Measurements from ENCODE around the gene WWOX.
A peak's percentile ranks its signal among the peaks of the same experiment; 100 is the strongest.

Gene WWOX

DNA sequence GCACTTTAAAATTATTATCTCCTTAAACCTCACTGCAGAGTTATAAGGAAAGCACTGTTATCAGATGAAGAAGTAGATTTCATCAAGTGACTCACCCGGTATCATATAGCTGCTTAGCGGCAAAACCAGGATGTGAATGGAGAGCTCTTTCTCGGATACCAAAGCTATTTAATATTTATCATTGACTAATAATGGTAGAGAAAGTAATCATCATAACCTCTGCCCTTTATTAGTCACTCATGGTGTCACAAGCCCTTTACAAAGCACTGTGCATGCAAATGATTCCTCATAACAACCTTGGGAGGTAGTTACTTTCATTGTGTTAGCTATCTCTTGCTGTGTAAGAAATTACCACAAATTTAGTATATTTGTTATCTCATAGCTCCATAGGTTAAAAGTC lies 908.2 kb downstream of the WWOX start:
- DNase-seq: peak; percentile 57 to 61

DNA sequence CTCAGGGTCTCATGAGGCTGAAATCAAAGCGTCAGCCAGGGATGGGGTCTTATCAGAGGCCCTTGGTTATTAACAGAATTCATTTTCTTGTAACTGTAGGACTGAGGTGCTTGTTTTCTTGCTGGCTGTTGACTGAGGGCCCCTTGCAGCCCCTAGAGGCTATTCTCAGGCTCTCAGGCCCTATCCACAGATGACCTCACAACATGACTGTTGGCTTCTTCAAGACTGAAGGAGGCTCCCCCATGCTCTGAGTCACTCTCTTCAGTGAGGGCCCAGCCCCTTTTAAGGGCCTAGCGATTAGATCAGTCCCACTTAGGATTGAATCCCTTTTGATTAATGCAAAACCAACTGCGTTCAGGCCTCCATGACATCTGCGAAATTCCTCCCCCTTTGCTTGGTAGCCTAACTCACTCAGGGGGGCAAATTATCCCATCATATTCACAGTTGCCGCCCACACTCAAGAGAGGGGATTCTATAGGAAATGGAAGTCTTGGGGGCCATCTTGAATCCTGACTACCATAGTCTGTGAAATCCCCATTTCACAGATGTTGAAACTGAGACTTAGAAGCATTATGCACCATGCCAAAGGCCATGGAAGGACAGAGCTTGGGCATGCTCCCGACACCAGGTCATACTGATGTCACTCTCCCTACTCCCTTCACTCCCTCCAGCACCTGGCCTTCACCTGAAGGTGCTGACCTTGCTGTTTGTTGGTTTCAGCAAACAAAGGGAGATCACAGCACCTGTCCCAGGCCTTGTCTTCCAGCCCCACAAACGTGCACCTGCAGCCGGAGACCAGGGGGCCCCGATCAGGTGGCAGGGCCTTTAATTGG lies 908.8 kb downstream of the WWOX start:
- DNase-seq: peak; percentile 39 to 68

DNA sequence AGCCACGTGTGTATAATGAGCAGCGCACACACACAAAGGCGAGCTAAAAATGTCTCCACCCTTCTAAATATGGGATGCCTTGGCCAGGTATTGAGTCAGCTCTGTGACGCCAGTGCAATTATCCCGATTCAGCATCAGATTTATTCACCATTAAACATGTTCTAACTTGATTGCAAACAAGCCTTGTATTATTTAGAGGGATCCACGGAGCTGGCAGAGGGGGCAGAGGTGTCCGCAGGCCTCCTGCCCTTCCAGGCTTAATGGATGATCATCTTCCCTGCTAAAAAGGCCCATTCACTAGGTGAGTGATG lies 909.4 kb downstream of the WWOX start:
- no peak for DNase-seq

DNA sequence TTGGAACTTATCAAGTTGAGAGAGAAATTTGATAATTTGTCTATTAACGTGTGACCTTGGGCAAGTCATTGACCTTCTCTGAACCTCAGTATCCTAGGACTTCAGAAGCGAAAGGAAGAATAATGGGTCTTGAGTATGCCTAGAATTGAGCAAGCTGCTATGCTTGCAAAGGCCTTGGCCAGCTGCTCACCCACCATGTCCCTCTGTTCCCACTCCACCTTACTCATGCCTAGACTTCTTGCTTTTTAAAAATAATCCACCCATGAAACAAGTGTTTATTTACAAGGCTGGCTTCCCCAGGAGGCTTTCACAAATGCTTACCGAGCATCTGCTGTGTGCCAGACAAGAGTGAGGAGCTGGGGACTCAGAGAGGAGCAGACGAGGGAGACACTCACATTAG lies 910.4 kb downstream of the WWOX start:
- DNase-seq: peak; percentile 44 to 72

DNA sequence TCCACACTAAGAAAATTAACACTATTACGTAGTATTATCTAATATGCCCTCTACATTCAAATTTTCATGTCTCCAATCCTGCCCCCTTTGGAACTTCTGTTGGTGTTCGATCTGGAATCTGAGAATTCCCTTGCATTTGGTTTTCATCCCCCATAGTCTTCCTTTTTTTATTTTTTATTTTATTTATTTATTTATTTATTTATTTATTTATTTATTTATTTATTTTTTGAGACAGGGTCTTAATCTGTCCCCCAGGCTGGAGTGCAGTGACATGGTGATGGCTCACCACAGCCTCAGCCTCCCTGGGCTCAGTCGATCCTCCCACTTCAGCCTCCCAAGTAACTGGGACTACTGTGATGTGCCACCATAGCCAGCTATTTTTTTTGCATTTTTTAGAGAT lies 911.8 kb downstream of the WWOX start:
- no peak for DNase-seq

DNA sequence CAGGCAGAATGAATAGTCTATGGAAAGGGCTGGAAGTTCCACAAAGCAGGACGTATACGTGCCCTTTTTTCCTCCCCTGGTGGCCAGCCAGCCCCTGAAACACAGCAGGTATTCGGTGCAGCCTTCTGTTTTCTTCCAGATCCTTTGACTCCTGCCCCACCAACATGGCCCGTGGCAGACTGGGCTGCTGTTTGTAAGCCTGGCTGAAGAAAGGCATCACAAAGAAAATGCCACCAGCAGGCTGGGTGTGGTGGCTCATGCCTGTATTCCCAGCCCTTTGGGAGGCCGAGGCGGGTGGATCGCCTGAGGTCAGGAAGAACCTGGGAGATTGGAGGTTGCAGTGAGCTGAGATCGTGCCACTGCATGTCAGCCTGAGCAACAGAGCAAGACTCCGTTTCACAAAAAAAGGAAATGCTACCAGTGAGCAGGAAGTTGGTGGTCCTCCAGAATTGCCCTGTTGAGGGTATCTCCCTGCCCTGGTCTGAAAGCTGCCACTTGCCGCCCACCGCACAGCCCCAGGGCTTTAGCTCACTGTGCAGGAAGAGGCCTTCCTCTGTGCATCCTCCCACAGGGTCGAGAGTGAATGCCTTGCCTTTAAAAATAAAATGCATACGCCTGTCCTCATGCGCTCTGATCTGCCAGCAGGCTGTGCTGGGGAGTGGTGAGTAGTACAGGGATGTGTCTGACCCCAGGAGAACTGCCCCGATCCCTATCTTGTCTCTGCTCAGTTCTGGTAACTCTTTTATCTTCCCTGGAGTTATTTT lies 913.4 kb downstream of the WWOX start:
- DNase-seq: peak; percentile 43 to 83

DNA sequence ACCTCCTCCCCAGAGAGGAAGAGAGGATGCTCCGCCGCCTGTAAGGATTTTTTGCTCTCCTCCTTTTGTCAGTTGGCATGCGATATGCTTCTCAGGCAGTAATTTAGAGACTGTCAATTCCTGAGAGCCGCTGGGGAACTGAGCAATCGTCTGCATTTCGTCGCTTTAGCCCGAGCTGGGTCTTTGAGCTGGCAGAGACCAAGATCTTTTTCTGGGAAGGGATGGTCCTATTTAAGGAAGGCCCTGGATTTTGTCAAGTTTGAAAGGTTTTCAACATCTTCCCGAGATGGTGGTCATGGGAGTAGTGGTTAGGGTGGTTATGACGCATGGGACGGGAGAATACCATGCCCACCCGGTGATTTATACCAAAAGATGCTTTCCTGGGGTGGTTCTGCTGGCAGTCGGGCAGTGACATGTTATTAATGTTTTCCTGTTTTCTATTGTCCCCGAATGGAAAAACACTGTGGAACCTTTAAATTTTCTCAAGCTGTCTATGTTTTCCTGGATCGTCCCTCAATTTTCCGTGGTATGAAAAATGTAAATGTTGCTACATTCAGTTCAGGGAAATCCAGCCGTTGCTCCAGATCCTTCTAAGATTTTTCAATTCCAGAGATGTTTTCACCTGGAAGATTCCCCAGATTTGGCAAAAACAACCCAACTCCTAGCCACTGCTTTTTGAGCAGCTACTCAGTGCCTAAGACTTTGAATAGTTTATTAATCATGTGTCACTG lies 914.6 kb downstream of the WWOX start:
- no peak for DNase-seq

DNA sequence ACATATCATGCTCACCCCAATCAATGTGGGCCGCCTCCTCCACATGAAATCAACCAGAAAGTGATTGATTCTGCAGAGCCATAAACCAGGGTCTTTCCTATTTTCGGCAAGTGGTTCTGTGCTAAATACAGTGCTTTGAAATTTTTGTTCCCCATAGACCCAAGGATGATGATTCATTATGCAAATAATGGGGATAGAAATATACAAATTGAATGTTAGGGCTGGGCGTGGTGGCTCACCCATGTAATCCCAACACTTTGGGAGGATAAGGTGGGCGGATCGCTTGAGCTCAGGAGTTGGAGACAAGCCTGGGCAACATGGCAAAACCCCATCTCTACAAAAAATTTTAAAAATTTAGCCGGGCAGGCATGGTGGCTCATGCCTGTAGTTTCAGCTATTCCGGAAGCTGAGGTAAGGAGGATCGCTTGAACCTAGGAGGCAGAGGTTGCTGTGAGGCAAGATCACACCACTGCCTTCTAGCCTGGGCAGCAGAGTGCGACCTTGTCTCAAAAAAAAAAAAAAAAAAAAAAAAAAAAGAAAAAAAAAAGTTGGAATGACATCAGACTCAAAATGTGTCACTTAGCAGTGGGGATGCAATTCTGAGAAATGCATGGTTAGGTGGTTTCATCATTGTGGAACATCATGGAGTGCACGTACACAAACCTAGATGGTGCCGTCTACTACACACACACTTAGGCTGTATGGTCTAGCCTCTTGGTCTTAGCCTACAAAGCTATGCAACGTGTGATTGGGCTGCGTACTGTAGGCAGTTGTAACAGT lies 919.4 kb downstream of the WWOX start:
- DNase-seq: no peak

DNA sequence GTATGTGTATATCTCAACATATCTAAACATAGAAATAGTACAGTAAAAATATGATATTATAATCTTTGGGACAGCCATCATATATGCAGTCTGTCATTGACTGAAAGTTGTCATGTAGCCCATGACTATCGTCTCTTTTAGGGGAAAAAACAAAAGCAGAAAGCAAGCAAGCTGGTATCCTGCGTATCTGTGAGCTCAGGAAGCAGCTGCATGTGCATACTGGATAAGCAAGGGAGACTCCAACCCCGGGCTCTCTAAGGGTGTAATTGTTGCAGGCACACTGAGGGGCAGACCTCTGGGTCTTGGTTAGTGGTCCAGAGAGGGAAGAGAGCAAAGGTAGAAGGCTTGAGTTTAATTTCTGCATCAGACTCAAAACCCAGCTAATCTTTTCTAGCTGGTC lies 920.0 kb downstream of the WWOX start:
- no peak for DNase-seq

DNA sequence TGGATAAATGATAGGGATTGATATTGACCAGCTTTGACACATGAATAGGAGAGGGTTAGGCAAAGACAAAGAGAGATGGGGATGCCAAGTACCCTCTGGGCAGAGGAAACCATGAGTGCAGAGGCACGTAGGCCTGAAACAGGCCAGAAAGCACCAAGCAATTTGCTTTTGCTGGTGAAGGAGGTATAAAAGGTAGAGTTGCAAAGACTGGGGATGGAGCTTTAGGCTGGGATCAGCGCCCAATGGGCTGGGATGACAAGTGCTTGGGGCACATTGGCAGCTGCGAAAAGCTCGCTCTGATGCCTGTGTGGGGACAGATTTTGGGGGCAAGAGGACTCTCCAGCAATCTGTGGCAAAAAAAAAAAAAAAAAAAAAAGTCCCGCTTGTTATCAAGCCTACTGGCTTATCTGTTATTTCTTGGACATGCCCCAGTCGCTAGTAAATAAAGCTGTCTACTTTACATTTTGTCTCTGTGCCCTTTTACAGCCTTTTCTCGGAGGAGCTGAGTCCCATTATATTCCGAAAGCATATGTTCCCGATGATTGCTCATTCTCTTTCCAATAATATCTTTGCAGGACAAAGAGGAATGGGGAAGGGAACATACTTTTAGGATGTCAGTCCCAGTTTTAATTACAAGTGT lies 922.7 kb downstream of the WWOX start:
- DNase-seq: no peak

DNA sequence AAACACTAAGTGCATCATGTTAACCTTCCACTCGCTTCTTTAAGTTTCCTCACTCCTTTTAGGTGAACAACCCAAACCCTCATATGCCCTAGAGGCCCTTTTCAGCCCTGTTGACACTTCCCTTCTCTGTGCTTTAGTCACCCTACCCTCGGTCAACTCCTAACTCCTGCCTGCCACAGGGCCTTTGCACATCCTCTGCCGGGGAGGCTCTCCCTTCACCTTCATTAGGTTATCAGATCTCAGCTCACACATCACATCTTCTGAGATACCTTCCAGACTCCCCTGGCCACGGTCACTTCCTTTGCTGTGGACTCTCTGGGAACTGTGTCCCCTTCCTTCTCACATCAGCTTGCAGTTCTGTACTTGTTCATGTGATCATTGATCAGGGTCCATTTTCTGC lies 926.7 kb downstream of the WWOX start:
- no peak for DNase-seq

DNA sequence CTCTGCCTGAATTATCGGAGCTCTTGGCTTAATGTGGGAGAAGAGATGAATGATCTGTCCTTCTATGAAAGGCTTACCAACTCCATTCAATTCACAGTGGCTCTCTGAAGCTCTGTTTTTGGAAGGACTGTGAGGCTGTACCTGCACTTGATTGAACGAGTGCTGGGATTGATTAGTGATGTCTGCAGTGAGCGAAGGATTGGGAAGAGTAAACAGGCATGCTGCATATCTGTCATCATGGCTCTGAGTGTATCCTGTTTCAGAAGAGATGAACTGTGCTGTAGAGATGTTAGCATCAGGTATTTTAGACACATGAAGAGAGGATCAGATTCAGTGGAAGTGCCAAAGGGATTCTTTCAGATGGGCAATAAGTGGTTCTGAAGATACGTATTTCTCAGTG lies 937.1 kb downstream of the WWOX start:
- DNase-seq: no peak

DNA sequence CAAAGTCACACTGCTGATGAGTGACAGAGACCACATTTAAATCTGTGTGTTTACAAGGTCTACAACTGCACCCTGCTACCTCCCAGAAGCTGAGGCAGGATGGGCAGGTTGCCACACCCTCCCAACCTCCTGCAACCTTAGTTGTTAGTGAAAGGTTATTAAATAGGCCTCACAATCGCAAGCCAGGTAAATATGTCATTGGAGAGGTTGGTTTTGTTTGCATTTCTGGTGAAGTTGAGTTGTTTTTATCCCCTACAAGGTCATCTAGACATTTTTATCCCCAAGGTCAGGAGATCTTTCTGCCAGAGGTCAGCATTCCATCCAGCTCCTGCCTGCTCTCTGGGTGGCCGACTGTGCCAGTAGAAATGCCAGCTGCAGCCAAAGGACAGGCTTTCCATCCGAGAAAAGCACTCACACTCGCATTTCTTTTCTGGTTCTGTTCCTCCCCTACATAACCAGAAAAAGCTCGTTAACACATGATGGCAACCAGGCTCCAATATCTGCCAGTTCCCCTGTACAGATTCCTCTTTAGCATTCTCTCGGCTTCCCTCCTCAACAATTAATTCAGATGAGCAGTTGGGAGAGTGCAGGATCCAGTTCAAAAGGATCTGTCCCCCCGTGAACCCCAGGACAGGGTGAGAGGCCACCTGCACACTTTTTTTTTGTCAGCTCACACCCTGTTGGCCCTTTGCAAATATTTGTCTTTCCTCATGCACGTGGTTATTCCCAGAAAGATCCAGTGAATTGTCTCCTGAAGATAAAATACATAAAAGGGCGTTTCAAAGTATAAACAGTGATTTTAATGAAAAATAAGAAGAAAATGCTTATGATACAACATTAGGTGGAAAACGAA lies 938.3 kb downstream of the WWOX start:
- no peak for DNase-seq

DNA sequence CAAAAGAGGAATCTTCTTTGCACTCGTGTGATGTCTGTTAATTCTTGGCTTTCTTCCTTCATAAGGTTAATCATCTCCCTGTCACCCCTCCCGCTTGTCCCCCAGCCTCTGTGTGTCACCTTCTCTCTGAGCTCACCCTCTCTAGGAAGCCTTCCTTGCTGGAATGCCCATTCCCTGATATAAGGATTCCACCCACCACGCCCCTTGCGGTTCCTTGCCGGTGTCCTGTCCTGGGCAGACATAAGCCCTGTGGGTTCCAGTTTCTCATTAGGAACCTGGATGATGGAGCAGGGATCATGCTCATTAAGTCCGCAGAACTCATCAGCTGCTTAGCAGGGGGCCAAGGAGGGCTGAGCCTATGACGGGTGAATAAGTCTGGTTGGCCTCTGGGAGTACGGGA lies 941.8 kb downstream of the WWOX start:
- DNase-seq: no peak

DNA sequence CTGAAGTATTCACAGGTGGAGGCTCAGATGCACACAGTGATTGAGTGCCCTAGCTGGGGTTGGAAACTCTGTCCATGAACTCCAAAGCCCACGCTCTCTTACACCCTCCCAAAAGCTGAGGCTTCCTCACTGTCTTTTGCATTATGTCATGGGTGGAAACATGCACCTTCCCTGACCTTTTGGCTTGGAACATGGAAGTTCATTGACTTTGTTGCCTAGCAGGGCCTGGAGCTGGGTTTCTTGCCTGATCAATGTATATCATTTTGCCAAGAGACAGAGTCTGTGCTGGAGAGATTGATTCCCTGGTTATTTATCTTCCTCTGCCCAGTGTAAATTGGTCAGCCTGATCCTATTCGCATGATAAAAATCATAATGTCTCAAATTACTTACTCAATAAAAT lies 942.7 kb downstream of the WWOX start:
- DNase-seq: no peak

DNA sequence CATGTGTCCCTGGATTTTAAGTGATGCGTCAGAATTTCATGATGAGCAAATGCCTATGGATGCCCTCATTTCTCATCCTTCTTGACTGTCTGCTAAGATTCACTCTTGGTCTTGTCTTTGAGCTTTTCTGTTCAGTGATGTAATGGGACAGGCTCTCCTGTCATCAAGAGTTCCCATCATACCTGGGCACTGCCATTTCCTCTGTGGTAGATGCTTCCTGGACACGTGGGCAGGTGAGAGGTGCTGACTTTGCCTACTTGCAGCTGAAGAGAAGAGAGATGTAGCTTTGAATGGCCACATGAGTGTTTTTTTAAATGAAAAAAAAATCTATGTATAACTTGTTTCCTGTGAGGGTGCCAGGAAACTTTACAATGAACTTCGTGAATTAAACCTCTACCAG lies 943.4 kb downstream of the WWOX start:
- DNase-seq: no peak

DNA sequence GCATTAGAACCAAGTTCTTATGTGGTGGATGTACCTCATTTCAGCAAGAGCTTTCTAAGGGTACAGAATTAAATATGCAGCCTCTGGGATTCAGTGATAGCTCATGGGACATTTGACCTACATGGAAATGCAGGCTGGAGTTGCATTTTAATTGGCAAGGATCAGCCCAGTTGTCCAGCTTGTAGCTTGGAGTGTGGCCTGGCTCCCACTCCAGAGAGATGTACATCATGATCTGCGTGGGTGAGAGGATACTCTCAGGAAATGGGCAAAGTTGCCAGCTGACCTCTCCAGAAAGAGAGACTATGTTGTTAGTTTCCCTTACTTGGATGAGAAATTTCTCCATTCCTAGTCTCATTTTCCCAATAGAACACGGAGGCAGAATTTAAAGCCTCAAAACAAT lies 945.7 kb downstream of the WWOX start:
- no peak for DNase-seq

DNA sequence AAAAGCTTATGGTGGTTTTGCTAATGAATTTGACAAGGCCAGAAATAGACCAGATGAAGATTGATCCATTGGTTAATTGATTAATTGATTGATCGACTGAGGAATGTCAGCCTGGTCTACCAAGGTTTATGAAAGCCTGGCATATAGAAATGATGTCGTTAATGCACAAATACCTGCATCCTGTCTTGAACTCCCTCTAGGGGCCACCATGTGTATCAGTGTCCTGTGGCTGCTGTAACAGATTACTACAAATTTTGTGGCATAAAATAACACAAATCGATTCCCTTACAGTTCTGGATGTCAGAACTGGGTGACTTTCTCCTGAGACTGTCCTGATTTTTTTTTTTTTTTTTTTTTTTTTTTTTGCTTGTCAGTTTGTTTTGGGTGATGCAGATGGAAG lies 947.9 kb downstream of the WWOX start:
- DNase-seq: peak; percentile 11 to 46

DNA sequence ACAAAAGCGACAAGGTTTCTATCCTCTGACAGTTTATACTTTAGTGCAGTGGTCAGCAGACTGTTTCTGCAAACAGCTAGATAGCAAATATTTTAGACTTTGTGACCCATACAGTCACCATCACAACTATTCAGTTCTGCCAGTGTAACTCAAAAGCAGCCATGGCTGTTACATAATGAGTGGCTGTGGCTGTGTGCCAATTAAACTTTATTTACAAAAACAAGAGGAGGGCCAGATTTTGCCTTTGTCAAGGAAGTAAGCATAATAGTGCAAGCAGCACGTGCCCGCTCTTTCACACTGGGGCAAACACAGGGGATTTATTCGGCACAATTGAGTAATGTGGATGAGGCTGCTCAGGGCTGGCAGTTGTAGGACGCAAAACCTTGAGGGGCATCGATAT lies 949.6 kb downstream of the WWOX start:
- no peak for DNase-seq

DNA sequence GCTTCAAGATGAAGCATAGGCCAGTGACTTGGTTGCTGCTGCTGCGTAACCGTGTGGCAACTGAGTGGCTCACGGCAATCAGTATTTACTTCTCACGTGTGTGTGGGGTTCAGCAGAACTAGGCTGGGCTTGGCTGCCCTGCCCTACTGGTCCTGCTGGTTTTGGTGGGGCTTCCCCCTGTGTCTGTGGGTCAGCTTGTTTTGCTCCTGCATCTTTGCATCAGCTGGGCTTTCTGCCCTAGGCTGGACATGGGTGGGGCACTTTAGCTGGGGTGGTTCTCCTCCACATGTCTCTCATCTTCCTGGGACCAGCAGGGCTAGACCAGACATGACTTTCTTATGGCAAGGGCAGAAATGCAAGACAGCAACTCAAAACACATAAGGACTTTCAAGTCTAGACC lies 950.6 kb downstream of the WWOX start:
- DNase-seq: no peak

DNA sequence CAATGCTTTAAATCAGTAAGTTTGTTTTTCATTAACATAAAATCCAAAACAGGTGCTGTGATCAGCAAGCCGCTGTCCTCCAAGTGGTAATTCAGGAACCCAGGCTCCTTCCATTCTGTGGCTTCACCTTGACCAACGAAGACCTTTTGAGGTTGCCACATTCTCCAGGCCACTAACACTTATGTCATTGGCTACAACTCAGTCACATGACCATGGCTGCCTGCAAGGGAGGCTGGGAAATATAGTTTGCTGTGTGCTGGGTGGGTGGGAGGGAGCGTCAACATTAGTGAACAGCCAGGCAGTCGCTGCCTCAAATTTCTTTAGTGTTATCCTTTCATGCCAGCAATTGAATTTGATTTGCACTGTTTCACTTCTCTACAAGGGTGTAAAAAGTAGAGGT lies 951.9 kb downstream of the WWOX start:
- DNase-seq: no peak
